Suppressor macrophage (primary cell): ENCODE measurements around the gene TNS1.
A peak's percentile ranks its signal among the peaks of the same experiment; 100 is the strongest.

Experiments used
- DNase-seq, 4 experiments: peaks; one replicate each; pipeline ENCODE4 v3.0.0-alpha.2; 2020 to 2022

Gene TNS1

DNA sequence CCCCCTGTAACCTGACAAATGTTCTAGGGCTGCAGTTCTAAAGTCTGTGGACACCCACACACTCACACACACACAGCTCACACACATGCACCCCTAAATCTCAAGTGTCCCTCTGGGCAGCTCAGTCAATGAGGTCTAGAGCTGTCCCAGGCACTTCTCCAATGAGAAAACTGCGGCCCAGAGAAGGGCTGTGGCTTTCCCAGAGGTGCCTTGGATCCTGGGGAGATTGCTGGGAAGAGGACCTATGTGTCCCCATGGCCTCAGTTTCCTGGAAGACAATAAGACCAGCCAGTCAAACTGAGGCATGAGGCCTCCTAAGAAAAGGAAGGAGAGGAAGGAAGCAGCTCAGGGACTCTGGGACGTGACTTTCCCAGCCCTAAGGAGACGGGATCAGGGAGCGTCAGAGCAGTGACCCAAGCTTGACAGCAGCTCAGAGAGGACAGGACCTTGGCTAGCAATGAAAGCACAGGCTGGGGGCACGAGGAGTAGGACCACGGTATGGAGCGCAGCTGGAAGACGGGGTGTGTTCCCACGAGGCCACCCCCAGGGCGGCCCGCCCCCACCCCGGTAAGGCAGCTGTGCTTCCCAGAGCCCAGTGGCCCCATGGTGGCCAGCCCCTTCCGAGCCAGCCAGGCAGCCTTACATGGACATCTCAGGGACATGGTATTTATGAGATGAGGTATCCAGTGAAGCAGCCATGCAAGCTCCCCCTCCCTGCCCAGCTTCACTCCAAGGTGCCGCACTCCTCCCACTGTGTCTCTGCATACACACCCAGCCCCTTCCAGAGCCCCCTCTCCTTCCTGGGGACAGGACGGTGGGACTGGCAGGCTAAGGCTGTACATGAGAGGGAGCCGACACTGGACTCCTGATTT lies 46.0 kb downstream of the TNS1 start:
- DNase-seq, result no peak

- DNase-seq, result no peak
Measured at GRCh38 chr2:217955881-217956493, 46.8 kb downstream of the TNS1 start.

- DNase-seq, result no peak
Measured at GRCh38 chr2:217954971-217955740, 47.6 kb downstream of the TNS1 start.

DNA sequence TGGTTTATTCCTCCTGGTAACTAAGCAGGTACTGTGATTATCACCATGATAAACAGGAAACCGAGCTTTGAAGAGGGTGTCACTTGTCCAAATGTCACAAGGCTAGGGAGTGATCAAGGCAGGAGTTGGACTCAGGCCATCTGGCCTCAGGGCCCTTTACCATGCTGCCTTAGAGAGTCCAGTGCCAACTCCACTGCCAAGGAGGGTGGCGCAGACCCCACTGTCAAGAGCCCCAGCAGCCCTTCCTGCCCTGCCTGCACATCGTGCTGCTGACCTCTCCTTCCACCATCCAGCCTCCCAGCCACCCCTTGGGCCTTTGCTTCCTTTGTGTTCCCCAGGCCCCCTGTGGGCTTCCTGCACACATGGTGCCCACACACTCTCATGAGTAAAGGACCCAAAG lies 48.3 kb downstream of the TNS1 start:
- DNase-seq, result no peak

GRCh38 chr2:217954051-217954450 lies 48.7 kb downstream of the TNS1 start:
- no peak for DNase-seq

GRCh38 chr2:217953531-217953932 lies 49.3 kb downstream of the TNS1 start:
- no peak for DNase-seq

DNA sequence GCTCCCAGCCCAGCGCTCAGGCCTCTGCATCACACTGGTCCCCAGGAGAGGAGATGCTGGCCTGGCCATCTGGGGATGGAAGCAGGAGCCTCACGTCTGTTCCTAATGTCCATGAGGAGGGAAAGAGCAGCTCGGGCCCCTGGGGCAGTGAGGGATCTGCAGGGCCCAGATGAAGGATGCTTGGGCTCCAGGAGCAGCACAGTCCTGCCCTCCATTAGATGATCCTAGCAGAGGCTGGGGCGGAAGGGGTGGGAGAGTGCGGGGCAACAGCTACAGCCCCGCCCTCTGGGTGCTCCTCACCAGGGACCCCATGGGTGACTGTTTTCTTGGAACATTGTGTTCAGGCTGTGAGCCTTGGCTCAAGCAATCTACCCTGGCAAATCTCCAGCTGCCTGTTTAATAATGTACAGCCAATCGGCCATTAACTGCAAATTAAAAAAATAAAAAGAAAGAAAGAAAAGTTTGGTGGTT lies 49.7 kb downstream of the TNS1 start:
- no peak for DNase-seq

DNA sequence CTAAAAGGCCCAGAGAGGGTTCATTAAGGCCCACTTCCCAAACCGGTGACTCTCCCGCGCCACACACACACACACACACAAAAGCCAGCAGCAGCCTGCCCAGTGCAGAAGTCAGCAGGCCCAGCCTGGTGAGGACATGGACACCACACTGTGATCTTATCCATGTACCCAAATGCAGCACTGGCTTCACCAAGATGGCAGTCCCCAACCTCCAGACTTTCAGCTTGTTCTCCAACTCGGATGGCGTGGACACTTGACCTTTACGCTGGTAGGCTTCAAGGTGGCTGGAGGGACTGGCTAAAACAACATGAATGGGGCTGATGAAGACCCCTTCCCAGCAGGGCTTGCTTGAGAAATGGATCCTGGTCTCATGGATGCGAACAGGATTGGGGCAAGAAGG lies 50.4 kb downstream of the TNS1 start:
- no peak for DNase-seq

- no peak for DNase-seq
Measured at GRCh38 chr2:217951521-217952247, 51.1 kb downstream of the TNS1 start.

GRCh38 chr2:217951091-217951490 lies 51.7 kb downstream of the TNS1 start:
- no peak for DNase-seq

DNA sequence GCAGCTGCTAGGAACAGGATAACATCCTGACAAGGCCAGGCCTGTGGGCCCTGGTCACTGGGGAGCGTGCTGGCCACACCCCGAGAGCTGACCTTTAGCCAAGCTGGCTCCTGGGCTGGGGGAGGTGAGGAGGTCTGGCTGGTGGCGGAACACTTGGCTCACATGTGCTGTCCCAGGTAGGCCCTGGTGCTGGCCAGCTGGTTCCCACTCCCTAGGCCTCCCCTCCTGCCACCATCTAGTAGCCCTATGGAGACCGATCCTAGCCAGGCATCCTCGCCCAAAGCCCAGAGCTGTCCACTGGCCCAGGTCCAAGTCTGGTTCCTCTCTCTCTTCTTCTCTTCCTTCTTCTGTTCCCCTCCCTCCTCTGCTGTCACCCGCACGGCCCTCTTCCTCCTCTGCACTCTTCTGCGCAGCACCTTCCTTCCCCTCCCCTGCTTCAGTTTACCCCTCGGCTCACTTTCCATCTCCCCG lies 52.4 kb downstream of the TNS1 start:
- DNase-seq, result peak; percentile 16 to 58 (median 40)

DNA sequence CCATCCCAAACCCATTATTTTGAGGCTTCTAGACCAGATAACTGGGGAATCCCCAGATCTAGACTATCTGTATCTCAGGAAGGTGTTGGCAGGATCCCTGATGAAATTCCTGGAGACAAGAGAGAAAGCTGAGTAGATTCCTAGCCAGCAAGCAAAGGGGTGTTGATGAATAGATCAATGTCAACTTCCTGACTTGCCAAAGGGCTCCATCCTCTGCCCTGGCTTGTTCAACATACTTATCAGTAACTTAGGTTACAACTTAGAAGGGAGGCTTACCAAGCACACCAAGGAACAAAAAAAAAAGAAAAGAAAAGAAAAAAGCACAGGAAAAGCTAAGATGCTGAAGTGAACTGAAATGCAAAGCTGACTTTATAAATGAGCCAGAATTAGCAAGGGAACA lies 53.3 kb downstream of the TNS1 start:
- no peak for DNase-seq

- no peak for DNase-seq
Measured at GRCh38 chr2:217948897-217949296, 53.9 kb downstream of the TNS1 start.

DNA sequence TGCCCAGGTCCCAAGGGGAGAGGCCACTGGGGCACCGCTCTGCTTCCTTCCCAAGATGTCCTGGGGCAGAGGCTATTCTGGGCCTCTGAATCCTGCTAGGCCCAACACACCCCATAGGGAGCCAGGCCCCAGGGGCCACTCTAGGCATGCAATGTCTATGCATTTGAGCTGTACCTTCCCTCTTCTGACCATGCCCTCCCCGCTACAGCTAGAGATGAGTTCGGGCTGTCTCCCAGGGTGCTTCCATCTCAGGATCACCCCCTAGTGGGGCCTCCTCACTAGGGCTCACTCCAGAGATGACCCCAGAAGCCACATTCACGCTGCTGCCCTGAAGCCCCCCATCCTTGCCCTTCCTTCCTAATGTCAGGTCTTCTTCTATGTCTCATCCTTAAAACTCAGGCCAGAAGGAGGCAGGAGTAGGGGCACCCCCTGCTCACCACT lies 54.4 kb downstream of the TNS1 start:
- no peak for DNase-seq

- no peak for DNase-seq
Measured at GRCh38 chr2:217947383-217948350, 55.1 kb downstream of the TNS1 start.

DNA sequence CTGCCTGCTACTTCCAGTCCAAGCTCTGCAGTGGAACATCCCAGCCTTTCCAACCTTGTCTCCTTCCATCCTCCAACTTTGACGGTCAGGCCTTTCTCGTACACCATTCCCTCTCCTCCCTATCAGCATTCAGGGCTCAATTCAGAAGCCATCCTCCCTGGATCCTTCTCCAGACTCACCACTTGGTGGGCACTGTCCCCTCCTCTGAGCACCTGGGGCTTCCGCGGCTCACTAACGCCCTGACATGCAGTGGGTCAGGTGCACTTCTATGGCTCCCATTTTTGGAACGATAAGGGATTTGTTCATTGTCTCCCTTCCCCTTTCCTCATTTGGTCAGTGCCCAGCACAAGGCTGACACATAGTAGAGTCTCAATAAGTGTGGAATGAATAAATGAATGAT lies 56.7 kb downstream of the TNS1 start:
- no peak for DNase-seq

DNA sequence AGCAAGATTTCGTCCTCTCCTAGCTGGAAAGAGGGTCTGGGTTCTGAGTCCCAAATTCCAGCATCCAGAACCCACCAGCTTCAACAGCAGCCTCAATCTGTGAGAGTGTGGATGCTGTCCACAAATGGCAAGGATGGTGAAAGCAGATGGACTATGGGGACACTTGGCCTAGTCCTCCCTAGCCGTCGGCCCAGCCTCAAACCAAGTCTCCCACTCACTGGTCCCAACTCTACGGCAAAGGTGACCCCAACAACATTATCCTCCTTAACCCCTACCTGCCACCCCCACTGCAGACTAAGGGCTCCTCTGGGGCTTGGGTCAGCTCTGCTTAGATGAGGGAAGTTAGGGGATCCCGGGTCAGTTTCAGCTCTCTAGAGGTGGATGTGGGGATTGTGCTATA lies 57.3 kb downstream of the TNS1 start:
- DNase-seq, result no peak

DNA sequence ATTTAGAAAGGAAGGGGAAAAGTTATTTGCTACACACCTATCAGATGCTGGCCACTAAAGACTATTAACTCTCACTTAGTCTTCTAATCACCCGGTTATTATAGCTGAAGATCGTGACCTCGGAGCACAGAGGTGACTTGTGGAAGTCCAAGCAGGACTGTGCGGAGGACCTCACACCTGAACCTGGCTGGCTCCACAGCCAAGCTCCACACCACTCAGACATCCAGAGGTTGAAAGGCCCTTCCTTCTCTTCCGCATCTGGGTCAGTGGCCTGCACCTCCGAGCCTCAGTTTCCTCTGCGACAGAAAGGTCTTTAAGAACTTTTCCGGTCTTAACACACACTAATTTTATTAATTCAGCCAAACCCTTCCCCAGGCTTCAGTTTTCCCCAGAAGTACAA lies 57.9 kb downstream of the TNS1 start:
- no peak for DNase-seq

DNA sequence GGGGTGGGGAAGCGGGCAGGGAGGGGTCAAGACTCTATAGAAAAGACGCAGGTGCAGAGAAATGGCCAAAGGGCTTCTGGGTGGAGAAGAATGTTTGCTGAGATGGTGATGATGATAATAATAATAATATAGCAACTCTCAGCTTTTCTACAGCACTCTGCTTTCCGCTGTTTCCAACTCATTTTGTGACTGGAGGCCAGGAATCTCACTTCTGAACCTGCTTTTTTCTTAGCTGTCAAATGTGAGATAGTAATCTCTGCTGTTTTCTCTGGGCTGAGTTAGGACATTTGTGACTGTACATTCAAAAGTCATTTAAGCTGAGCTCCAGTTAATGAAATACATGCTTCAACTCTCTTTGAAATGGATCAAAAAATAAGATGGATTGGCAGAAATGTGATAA lies 58.4 kb downstream of the TNS1 start:
- DNase-seq, result no peak

GRCh38 chr2:217943446-217944321 lies 59.1 kb downstream of the TNS1 start:
- peak; percentile 72 to 91 (median 79) for DNase-seq
